Heart right ventricle (tissue), 12 donors: ENCODE results near the gene MS4A1. TPM values are rescaled to one million over a fixed set of nuclear protein-coding genes. Genes with fewer than 3 reads are reported as not detected.

Source experiments
- polyA plus RNA-seq, 2 donors: library from polyadenylated mRNA; stranded (reverse); fragments of 200-250 nt; gene quantifications; one replicate each; pipeline ENCODE4 v1.2.3, GENCODE V29; 2013
- total RNA-seq, 10 donors: library from RNA; stranded (reverse); fragmentation: NEBNext Ultra II Directional in 3 of 10; extraction: Animal tissue kit (Norgen Biotek cat#: 25700) in 3 of 10; gene quantifications; one replicate each; pipeline versions ENCODE4 v1.2.1 to v1.2.4, GENCODE V29; 2021 to 2023
- donor health status: ischemic (EF 13 %, LVEDD 7.1; RV severe dilation, severe dysfunction).
- donor health status: healthy with polysubstance abuse.
- donor health status: DM: no; HTN: yes; CAD: no.
- donor health status: DM: no; HTN: no; CAD: no.
- donor health status: ischemic (EF 25% LVEDD 6.9; RV normal size, moderate dysfunction).
- donor health status: ischemic (EF 25% LVEDD 5.7; RV mildly dilated, moderate dysfunction).
- donor health status: healthy.
- donor health status: nonischemic (EF 11% LVEDD 7.7; RV severe dilation, severe dysfunction).
- donor health status: DM: yes; HTN: yes; CAD: no.
- donor health status: PGD.
- donor health status: ischemic (EF 29% LVEDD 5.4; RV normal size, mild dysfunction).
- donor health status: nonischemic (EF 23%, LVEDD 6.1; RV moderate dilation, normal function).

MS4A1 gene
- total and polyA plus RNA-seq, 12 donors: 0.17 to 0.51 (median 0.40) TPM; not detected in 8

Other genes with a start within 250 kb of the MS4A1 start
- 1 to 10 TPM in 3 of 10 donors, under 1 TPM in 4, not detected in 3; 0.28 to 3.0 (median 0.82) TPM for gene MS4A4E, start 212.7 kb upstream of the MS4A1 start, total RNA-seq
- 1 to 10 TPM in 1 of 2 donors, under 1 TPM in 1; 0.26 to 1.6 TPM for gene MS4A4E, start 212.7 kb upstream of the MS4A1 start, polyA plus RNA-seq
- 10 to 100 TPM in 4 of 10 donors, 1 to 10 TPM in 6; 2.2 to 31.6 (median 6.9) TPM for gene MS4A4A, start 175.2 kb upstream of the MS4A1 start, total RNA-seq
- gene MS4A4A, start 175.2 kb upstream of the MS4A1 start, polyA plus RNA-seq: 1 to 10 TPM; 8.9 to 9.2 TPM
- gene MS4A6E, start 128.6 kb upstream of the MS4A1 start, total RNA-seq: under 1 TPM in 1 of 10 donors, not detected in 9; 0.62 TPM
- under 1 TPM in 1 of 2 donors, not detected in 1; 0.28 TPM for gene MS4A6E, start 128.6 kb upstream of the MS4A1 start, polyA plus RNA-seq
- 10 to 100 TPM in 5 of 10 donors, 1 to 10 TPM in 5; 3.6 to 23.9 (median 7.6) TPM for gene MS4A7, start 77.3 kb upstream of the MS4A1 start, total RNA-seq
- gene MS4A7, start 77.3 kb upstream of the MS4A1 start, polyA plus RNA-seq: 1 to 10 TPM; 2.3 to 6.7 TPM
- gene MS4A14, start 59.4 kb upstream of the MS4A1 start, total RNA-seq: 1 to 10 TPM in 1 of 10 donors, under 1 TPM in 7, not detected in 2; 0.11 to 1.6 (median 0.28) TPM
- gene MS4A14, start 59.4 kb upstream of the MS4A1 start, polyA plus RNA-seq: 1 to 10 TPM in 1 of 2 donors, under 1 TPM in 1; 0.16 to 2.6 TPM
- gene MS4A5, start 26.3 kb upstream of the MS4A1 start, total RNA-seq: not detected
- gene MS4A5, start 26.3 kb upstream of the MS4A1 start, polyA plus RNA-seq: not detected
- gene MS4A12, start 36.9 kb downstream of the MS4A1 start, total RNA-seq: under 1 TPM in 1 of 10 donors, not detected in 9; 0.36 TPM
- gene MS4A12, start 36.9 kb downstream of the MS4A1 start, polyA plus RNA-seq: not detected
- gene MS4A13, start 59.5 kb downstream of the MS4A1 start, total RNA-seq: not detected
- not detected for gene MS4A13, start 59.5 kb downstream of the MS4A1 start, polyA plus RNA-seq
- not detected for gene MS4A8, start 243.8 kb downstream of the MS4A1 start, total RNA-seq
- gene MS4A8, start 243.8 kb downstream of the MS4A1 start, polyA plus RNA-seq: not detected